GM19099 (cell line): ENCODE data around the gene USP15.

ENCODE experiments used
- POLR2A ChIP-seq: IDR thresholded peaks from 3 replicates; pipeline ENCODE4 v1.6.1; 2011; ENCODE audit warnings: low read depth; ENCODE audit not compliant: insufficient read length; ENCODE audit errors: extremely low read depth

USP15 gene

DNA sequence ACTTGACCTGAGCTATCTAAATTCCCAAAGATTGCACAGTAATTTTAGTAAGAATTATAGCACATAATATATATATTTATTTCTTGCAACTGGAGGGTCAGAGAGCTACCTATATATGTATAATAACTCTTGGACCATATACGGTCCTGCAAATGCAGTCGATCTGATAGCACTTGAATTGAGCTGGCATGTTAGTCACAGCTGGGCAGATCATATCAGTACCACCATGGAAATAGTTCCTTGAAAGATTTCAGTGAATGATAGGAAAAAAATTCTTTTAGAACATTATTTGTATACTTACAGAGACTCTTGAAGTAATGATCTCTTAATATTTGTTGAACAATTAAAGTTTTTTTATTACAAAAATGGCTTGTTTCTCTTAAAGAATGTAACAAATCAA lies 111.9 kb downstream of the USP15 start:
- TF ChIP-seq POLR2A, result no peak

DNA sequence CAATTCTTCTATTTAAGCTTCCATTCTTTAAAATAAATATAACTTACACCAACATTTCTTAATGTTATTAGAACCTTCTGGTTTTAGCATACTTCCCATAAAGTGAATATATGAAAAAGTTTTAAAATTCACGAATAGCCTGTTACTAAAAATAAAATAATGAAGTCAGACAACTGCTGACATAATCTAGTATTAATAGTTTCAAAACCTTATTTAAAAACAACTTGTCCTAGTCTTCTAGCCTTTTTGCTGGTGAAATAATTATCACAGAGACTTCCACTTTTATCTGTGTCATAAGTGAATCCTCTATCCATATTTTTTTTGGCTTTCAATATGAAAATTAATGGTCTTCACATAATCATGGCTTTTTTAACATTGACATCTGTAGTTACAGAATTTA lies 112.6 kb downstream of the USP15 start:
- no peak for TF ChIP-seq POLR2A

DNA sequence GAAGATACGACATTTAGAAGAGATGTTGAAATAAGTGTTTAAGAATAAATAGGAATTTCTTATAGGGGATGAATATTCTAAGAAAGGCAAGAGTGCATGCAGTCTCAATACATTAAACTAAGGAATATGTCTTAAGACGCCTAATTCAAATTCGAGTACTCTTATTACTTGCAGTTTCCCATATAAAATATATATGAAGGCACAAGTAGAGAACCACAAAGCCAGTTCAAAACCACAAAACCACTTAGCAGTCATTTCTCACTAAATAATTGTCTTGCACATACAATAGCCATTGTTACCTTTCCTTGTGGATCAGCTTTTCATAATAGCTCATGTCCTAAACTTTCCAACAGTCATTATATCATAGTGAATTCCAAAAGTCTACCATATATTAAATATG lies 115.4 kb downstream of the USP15 start:
- TF ChIP-seq POLR2A, result no peak

DNA sequence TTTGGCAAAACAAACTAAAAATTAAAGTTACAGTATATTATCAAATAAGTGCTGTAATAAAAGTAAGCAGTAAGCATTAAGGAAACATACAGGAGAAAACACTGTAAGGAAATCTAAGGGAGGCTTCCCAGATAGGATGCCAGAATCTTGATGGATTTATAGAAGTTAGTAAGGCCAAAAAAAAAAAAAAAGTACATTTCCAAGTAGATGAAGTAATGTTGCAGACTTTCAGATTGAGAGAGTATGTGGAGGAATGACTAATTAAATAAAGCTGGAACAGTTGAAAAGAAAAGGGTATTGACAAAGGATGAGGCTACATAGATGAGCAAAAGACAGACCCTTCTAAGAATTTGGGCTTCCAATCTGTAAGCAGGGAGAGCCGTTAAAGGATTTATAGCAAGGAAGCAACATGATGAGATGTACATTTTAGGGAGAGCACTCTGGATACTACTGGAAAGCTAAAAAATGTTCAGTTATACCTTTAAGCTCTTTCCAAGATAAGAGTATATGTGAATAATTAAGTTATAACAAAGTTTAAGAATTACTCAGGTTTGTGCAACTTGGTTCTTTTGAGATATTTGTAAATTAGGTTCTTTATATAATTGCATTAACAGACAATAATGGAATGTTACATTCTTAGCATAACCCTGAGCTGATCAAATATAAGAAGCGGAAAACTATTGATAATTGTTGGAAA lies 119.0 kb downstream of the USP15 start:
- no peak for TF ChIP-seq POLR2A

DNA sequence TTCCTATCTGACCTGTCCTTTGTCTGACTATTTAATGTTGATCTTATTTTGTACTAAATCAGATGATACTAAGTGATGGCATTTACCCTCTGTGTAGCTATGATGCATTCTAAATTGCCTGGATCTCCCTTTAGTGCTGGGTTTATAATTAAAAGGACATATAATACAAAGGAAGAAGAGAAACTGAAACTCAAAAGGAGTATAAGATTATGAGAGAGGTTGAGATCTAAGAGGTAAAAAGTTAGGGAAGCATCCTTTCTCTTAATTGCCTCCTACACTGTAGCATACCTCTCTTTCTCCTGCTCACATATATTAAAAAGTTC lies 119.5 kb downstream of the USP15 start:
- TF ChIP-seq POLR2A, result no peak

DNA sequence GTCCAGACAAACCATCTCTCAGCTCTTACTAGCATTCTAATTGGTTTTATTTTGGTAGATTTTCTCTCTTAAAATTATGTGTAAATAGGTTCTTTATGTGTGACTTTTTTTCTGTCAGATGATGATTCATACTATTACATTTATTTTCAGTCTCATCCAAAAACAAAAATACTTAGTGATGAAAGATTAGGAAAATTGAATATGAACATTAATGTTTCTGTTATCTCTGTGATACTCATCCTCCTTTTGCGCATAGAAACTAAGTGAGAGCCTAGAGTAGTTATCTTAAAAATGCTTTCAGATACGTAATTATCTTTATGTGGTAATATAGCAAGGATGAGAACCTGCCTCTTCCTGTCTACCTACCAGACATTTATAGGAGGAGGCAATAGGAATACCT lies 122.3 kb downstream of the USP15 start:
- no peak for TF ChIP-seq POLR2A

DNA sequence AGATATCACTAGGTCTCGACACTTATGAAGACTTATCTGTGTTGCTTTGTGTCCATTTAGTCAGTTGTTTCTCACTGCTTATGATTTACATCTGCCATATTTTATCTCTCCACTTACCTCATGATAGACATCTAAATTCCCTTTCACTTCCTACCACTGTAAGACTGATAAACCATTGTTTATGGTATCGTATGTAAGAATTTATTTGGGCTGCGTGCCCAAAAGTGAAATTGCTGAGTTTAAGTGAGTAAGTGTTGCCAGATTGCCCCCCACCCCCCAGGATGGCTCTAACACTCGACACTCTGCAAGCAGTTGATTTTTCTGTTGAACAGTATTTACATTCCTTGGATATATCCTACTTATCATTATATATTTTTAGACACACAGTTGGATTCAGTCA lies 136.5 kb downstream of the USP15 start:
- TF ChIP-seq POLR2A, result no peak

DNA sequence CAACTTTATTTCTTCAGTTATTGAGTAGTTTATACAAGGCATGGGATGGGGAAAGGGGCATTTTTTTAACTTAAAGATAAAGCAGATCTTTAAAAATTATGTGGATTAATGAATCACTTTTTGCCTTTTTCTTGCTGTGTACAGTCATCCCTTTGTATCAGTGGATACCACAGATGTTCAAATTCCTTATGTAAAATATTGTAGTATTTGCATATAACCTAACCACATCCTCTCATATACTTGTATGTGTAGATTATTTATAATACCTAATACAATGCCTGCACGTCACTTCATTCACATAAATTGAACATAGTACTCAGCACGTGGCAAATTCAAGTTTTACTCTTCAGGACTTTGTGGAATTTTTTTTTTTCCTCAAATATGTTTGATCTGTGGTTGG lies 139.9 kb downstream of the USP15 start:
- TF ChIP-seq POLR2A, result no peak

DNA sequence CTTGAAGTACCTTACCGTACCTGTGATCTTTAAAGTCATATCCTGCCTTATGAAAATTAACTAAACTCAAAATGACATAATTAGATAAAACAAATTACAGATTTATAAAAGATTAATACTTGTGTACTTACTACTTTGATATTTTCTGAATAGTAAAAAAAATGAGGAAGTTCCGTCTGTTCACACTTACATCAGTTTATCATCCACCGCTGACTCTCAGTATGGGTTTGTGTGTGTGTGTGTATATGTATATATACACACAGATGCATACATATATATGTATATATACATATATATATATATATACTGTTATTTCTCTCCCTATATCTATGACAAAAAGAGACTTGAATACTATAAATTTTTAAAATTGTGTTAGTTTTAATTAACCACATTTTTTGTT lies 141.4 kb downstream of the USP15 start:
- TF ChIP-seq POLR2A, result no peak

DNA sequence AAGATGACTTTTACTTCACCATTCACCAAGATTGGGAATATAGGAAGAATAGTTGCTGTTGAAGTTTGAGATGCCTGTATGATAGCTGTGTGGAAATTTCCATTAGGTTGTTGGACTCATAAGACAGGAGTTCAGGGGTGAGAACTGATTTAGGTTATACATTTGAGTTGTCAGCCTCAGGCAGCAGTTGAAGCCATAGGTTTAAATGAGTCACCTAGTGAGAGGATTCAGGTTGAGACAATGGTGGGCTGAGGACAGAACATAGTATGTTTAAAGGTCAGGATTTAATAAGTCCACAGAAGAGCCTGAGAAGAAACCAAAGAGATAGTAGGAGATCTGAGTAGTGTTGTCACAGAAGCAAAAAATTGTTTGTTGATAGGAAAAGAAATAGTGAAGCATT lies 142.8 kb downstream of the USP15 start:
- TF ChIP-seq POLR2A, result no peak

DNA sequence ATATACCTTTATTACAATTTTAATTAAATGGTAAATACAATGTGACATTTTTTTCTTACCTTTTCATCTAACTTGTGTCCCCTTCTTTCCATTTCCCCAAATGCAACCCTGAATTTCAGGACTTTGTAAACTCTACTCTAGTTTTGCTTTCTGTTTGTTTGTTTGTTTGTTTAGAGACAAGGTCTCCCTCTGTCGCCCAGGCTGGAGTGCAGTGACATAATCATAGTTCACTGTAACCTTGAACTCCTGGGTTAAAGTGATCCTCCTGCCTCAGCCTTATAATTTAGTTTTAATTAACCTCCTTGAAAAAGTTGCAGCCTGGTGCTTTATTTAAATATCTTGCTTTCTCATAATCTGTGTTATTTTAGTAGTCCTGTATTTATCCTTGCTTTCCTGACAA lies 147.4 kb downstream of the USP15 start:
- TF ChIP-seq POLR2A, result no peak

DNA sequence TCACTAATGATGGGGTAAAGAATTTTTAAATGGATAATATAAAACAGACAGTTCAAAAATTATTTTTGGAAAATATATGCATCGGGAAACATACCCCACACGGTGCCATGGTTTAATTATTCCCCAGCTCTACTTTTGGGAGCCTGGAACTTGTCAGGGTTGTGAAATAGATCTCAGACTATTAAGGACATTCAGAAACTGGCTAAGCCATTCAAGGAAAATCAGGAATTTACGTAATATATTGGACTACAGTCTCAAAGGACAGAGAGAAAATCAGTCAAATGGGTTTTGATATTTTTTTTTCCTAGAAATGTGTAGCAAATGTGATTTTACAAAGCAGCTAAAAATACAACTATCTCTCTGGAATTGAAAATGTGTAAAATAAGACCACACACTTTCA lies 148.9 kb downstream of the USP15 start:
- no peak for TF ChIP-seq POLR2A

DNA sequence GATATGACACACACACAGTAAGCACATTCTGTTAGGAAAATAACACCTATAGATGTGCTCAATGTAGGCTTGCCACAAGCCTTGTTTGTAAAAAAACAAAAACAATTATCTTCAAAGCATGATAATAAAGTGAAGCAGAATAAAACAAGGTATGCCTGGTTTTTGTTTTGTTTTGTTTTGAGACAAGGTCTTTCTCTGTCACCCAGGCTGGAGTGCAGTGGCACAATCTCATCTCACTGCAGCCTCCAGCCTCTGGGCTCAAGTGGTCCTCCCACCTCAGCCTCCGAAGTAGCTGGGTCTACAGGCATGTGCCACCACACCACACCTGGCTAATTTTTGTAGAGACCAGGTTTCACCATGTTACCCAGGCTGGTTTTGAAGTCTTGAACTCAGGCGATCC lies 154.0 kb downstream of the USP15 start:
- TF ChIP-seq POLR2A, result no peak

DNA sequence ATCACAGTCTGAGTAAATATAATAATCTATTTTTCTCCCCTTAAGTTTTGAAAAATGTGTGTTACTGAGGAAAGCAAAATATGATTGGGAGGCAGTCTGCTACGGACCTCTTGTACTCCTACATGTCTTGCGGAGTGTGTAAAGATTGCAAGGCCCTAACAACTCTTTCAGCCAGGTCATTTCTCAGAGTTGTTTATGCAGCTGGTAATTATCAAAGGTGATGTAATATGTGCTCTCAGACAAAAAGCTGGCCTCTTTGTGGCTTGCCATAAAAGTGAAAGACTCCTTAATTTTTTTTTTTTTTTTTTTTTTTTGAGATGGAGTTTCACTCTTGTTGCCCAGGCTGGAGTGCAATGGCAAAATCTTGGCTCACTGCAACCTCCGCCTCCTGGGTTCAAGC lies 165.9 kb downstream of the USP15 start:
- TF ChIP-seq POLR2A, result no peak

DNA sequence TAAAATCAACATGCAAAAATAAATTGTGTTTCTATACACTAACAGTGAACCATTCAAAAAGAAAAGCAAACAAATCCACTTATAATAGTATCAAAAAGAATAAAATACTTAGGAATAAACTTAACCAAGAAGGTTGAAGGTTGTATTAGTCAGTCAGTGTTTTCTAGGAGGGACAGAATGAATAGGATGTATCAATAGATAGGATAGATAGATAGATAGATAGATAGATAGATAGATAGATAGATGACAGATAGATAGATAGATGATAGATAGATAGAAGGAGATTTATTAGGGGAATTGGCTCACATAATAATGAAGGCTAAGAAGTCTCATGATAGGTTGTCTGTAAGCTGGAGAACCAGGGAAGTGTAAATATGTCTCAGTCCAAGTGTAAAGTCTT lies 169.3 kb downstream of the USP15 start:
- no peak for TF ChIP-seq POLR2A

DNA sequence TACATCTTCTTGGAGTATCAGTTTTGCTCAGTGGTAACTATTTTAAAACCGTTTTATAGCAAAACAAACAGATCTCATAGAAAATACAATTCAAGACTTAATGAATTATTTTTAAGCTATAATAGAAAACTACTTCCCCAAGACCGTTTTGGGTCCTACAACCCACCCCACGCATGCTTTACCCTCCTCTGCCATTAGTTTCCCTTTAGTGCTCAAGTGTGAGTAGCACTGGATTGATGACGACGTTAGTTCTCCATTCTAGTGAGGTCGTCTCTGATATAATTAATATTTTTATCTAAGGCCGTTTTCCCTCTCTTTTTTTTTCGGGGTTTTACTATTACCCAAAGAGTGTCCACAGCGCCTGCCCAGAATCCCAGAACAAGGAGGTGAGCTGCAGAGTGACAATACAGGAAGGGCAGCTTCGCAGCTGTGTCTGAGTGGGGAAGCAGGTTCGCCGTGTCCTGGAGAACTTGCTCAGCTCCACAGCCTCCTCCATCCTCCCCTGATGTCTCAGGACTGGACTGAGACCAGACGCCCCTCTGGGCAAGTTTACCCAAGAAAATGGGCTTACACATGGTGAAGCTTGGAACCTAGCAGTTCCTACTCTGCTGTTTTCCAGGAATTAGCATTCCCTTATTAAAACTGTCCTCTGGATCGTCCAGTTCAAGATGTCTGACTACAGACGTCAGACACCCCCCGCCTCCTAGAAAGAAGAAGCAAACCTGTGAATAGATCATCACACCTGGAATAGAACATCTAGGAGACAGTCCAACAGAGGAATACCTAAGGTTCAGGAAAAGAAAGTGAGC lies 174.5 kb downstream of the USP15 start:
- no peak for TF ChIP-seq POLR2A
